ENCODE results near the gene ZNF195. TPM values are rescaled to one million over a fixed set of nuclear protein-coding genes. Genes with fewer than 3 reads are reported as not detected.

ZNF195 gene
- total and polyA plus RNA-seq, 2 of the 8 experiments (the other 6 are each of a cell fraction or from before 2014, with no cell fraction given): 23.9 to 88.6 TPM

DNA sequence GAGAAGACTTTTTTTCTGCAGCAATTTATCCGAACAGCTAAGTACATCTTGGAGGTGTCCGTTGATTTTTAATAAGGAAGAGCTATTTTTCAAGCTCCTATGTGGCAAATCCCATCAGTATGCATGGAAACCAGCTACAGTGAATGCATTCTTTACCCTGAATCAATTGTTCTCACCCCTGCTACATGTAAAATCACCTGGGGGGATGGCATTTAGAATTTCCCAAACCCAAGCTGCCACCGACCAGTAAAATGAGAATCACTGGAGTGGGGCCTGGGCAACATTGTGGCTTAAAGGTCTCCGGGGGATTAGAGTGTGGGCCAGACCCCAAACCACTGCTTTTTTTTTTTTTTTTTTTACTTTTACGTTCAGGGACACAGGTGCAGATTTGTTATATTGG lies 2.8 kb upstream of the ZNF195 start:
- no peak overlapping the region for H4K5ac ChIP-seq (ENCODE audit: insufficient read length, low read depth, low read length)
- 0 out of 2 replicates have a peak overlapping the region, but pooled peaks have one; percentile 38 for H3K27ac ChIP-seq (ENCODE audit: low read depth, low read length)
- H4K91ac ChIP-seq (replicated peaks; ENCODE audit: insufficient read length, low read length): no peak overlapping the region
- H3K36me3 ChIP-seq (ENCODE audit: control insufficient read depth in 2 of 4, insufficient read depth in 4 of 4, low read length in 3 of 4): peaks cover 23 to 58% (median 43%) of the 10 kb centered on the region in 4 experiments
- H2BK120ac ChIP-seq (replicated peaks; ENCODE audit: low read depth, low read length): no peak overlapping the region
- no peak overlapping the region for H3K4ac ChIP-seq (replicated peaks; ENCODE audit: insufficient read length, low read depth, low read length)
- peak overlapping the region; percentile 72 to 89 for H3K4me2 ChIP-seq (ENCODE audit: insufficient read depth in 1 of 2, low read depth in 2 of 2, low read length in 2 of 2)
- H3K23ac ChIP-seq (ENCODE audit: insufficient read length): no peak overlapping the region
- FAIRE-seq (no peak), DNase-seq (ENCODE audit: low read depth in 1 of 2, low spot score in 2 of 2) (no peak)
- H2BK20ac ChIP-seq (ENCODE audit: low read length): no peak overlapping the region
- no peak for TF ChIP-seq SUZ12 (IDR thresholded peaks at IDR 0.05; ENCODE audit: low read length)
- no peak for TF ChIP-seq NANOG (IDR thresholded peaks at IDR 0.05; ENCODE audit: insufficient read depth, low read depth, low read length, poor library complexity, severe bottlenecking)
- TF ChIP-seq CEBPB (IDR thresholded peaks at IDR 0.05; ENCODE audit: low read depth, low read length): no peak
- TF ChIP-seq TCF12 (IDR thresholded peaks at IDR 0.05; ENCODE audit: low read depth, low read length): no peak
- TF ChIP-seq TAF7 (optimal IDR thresholded peaks at IDR 0.05; ENCODE audit: borderline replicate concordance, low read depth, low read length): peak; percentile 4
- TF ChIP-seq RXRA (IDR thresholded peaks at IDR 0.05; ENCODE audit: insufficient read depth, low read depth, low read length): no peak
- TF ChIP-seq, protein P1, sequence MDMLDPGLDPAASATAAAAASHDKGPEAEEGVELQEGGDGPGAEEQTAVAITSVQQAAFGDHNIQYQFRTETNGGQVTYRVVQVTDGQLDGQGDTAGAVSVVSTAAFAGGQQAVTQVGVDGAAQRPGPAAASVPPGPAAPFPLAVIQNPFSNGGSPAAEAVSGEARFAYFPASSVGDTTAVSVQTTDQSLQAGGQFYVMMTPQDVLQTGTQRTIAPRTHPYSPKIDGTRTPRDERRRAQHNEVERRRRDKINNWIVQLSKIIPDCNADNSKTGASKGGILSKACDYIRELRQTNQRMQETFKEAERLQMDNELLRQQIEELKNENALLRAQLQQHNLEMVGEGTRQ (IDR thresholded peaks at IDR 0.05; ENCODE audit: low read length): no peak
- TF ChIP-seq SIX5 (IDR thresholded peaks at IDR 0.05; ENCODE audit: low read depth, low read length): no peak
- no peak overlapping the region for H4K8ac ChIP-seq (ENCODE audit: extremely low read depth, insufficient read depth, low read length)
- no peak overlapping the region for H3K14ac ChIP-seq (ENCODE audit: insufficient read length)
- peaks cover 4% of the 10 kb centered on the region for H3K23me2 ChIP-seq (ENCODE audit: low read depth, low read length)
- no peak overlapping the region for H2BK15ac ChIP-seq (ENCODE audit: low read length)
- no peaks in the 10 kb centered on the region for H3K9me3 ChIP-seq (ENCODE audit: insufficient read depth in 2 of 2, low read depth in 1 of 2, low read length in 1 of 2)
- no peak overlapping the region for H3K56ac ChIP-seq (replicated peaks; ENCODE audit: insufficient read length, low read depth, low read length)
- peaks cover 9% of the 10 kb centered on the region for H3K79me1 ChIP-seq (ENCODE audit: low read depth, low read length)
- no peak overlapping the region for H2BK5ac ChIP-seq (ENCODE audit: low read depth, low read length)
- H3K27me3 ChIP-seq (replicated peaks in 1 of 4; ENCODE audit: control insufficient read depth in 3 of 4, extremely low read depth in 1 of 4, insufficient read depth in 3 of 4, low read length in 3 of 4): no peaks in the 10 kb centered on the region
- CTCF ChIA-PET (ENCODE audit: partially characterized antibody): interaction anchor here (0.6 to 6.1 kb wide), 8 partner anchors 10 to 41 kb away, joined by 3 to 44 read pairs (median 4); no protein-coding TSS in a partner anchor
- H3K4me1 ChIP-seq (replicated peaks in 1 of 4; ENCODE audit: control insufficient read depth in 3 of 4, insufficient read depth in 4 of 4, low read length in 3 of 4): peaks cover 5 to 16% (median 13%) of the 10 kb centered on the region in 4 experiments; a peak in 5 of 7 replicates
- peaks cover 30 to 71% of the 10 kb centered on the region in 2 experiments for H3K79me2 ChIP-seq (ENCODE audit: control insufficient read depth in 1 of 2, insufficient read depth in 2 of 2, low read length in 2 of 2)
- H3K18ac ChIP-seq (ENCODE audit: extremely low read depth, low read length): no peak overlapping the region
- no peak overlapping the region for H2BK12ac ChIP-seq (ENCODE audit: low read depth, low read length)
- H3K9ac ChIP-seq (replicated peaks in 1 of 4; ENCODE audit: extremely low read depth in 1 of 4, low read depth in 3 of 4, low read length in 3 of 4): peak overlapping the region; percentile 36 to 96 (median 70); a peak in 5 of 7 replicates
- H4K20me1 ChIP-seq (replicated peaks in 1 of 2; ENCODE audit: control insufficient read depth in 1 of 2, insufficient read depth in 2 of 2, low read length in 2 of 2): peaks cover 16 to 19% of the 10 kb centered on the region in 2 experiments
- 38% methylated on average over 5 of the region's 5 CpGs; no CpG with 5 or more reads in 1 of the 2 experiments for WGBS, 2 experiments (ENCODE audit: extremely low coverage in 1 of 2, insufficient coverage in 1 of 2, insufficient read length in 1 of 2, insufficient replicate concordance in 2 of 2, low coverage in 1 of 2, low lambda C conversion rate in 2 of 2, missing lambda C conversion rate in 1 of 2)
- H2AK5ac ChIP-seq (ENCODE audit: low read depth, low read length): no peak overlapping the region
- H3K4me3 ChIP-seq (ENCODE audit: extremely low read depth in 1 of 4, insufficient read depth in 2 of 4, low read depth in 3 of 4, low read length in 4 of 4): peak overlapping the region; percentile 69 to 96 (median 79)
- POLR2A ChIA-PET (ENCODE audit: partially characterized antibody): interaction anchor here (0.7 to 13.5 kb wide), 25 partner anchors 7 to 422 kb away, joined by 3 to 233 read pairs (median 4); no protein-coding TSS in a partner anchor
- H2AFZ ChIP-seq (ENCODE audit: low read length): no peak overlapping the region

All from H1 (cell line).